T-cell (primary cell): ENCODE data around the gene SULT1C4. TPM values are rescaled to one million over a fixed set of nuclear protein-coding genes. Genes with fewer than 3 reads are reported as not detected.

Experiments used
- ATAC-seq, 4 experiments: fragments of 200-7000 bp in 3 of 4; fragments of 150-1000 bp in 1 of 4; cut with Tn5 transposase; replicated peaks in 1 of 4; 1 replicate in 3 of 4; 2 replicates in 1 of 4; pipeline ENCODE4 v1.10.0; 2021; ENCODE audit warnings: moderate library complexity in 3 of 4, mild to moderate bottlenecking in 2 of 4, moderate number of reproducible peaks in 1 of 4
- CTCF ChIA-PET, 2 donors: fragments of 300-600 bp; sonication (Branson Sonifier 250); formaldehyde crosslinking; loops; one replicate each; lab custom pipeline; 2022; ENCODE audit warnings: antibody characterized with exemption in 2 of 2; lab: Charles Lee
- POLR2A ChIA-PET, 2 donors: fragments of 300-600 bp; sonication (Branson Sonifier 250); formaldehyde crosslinking; loops; one replicate each; lab custom pipeline; 2022; ENCODE audit warnings: antibody characterized with exemption in 2 of 2; lab: Charles Lee
- DNase-seq, 35 experiments: peaks; one replicate each; pipeline versions ENCODE4 v3.0.0 to v3.0.0-alpha.2; 2013 to 2023
- H3K27ac ChIP-seq: one replicate; pipeline ENCODE4 v1.5.1; 2013; ENCODE audit warnings: low read length
- H3K27me3 ChIP-seq, 2 experiments: replicated peaks in 1 of 2; 1 replicate in 1 of 2; 2 replicates in 1 of 2; pipeline versions ENCODE4 v1.6.1 to v1.7.0; 2013; ENCODE audit warnings: low read length in 1 of 2, mixed read lengths in 1 of 2; ENCODE audit not compliant: control insufficient read depth in 2 of 2, insufficient read depth in 2 of 2; ENCODE audit errors: extremely low read depth in 1 of 2
- H3K36me3 ChIP-seq, 2 donors: 1 replicate in 1 of 2; 2 replicates in 1 of 2; pipeline versions ENCODE4 v1.6.1 to v1.7.0; 2013; ENCODE audit warnings: low read length in 1 of 2; ENCODE audit not compliant: control insufficient read depth in 2 of 2, insufficient read depth in 1 of 2; ENCODE audit errors: extremely low read depth in 1 of 2
- H3K4me1 ChIP-seq, 2 experiments: 1 replicate in 1 of 2; 2 replicates in 1 of 2; pipeline versions ENCODE4 v1.6.1 to v1.7.0; 2013; ENCODE audit warnings: low read length in 2 of 2, mixed read lengths in 1 of 2; ENCODE audit not compliant: insufficient read depth in 2 of 2, control insufficient read depth in 1 of 2; ENCODE audit errors: extremely low read depth in 1 of 2
- H3K4me3 ChIP-seq, 2 donors: 1 replicate in 1 of 2; 2 replicates in 1 of 2; pipeline versions ENCODE4 v1.5.1 to v1.7.0; 2013; ENCODE audit warnings: mild to moderate bottlenecking in 2 of 2, low read length in 1 of 2, moderate library complexity in 1 of 2; ENCODE audit not compliant: control insufficient read depth in 1 of 2; ENCODE audit errors: extremely low read depth in 1 of 2
- H3K9me3 ChIP-seq: 2 replicates; pipeline ENCODE4 v1.7.0; 2013
- H3K27ac Mint-ChIP-seq, 2 donors: one replicate each; pipeline ENCODE4 v1.8.0; 2020 to 2021; ENCODE audit warnings: mild to moderate bottlenecking in 2 of 2, mixed read lengths in 2 of 2
- H3K27me3 Mint-ChIP-seq, 2 donors: one replicate each; pipeline ENCODE4 v1.8.0; 2021 to 2022; ENCODE audit warnings: mixed read lengths in 2 of 2
- H3K36me3 Mint-ChIP-seq: one replicate; pipeline ENCODE4 v1.8.0; 2021; ENCODE audit warnings: mixed read lengths
- H3K4me1 Mint-ChIP-seq, 3 donors: one replicate each; pipeline ENCODE4 v1.8.0; 2020 to 2022; ENCODE audit warnings: mixed read lengths in 3 of 3, mild to moderate bottlenecking in 1 of 3
- H3K4me3 Mint-ChIP-seq, 3 donors: one replicate each; pipeline ENCODE4 v1.8.0; 2020 to 2022; ENCODE audit warnings: mild to moderate bottlenecking in 3 of 3, mixed read lengths in 3 of 3, moderate library complexity in 3 of 3
- H3K9me3 Mint-ChIP-seq, 3 donors: one replicate each; pipeline ENCODE4 v1.8.0; 2020 to 2022; ENCODE audit warnings: mixed read lengths in 3 of 3
- WGBS: methylation state at CpG from one replicate; pipeline ENCODE4 v1.1.5; 2013; ENCODE audit warnings: missing lambda C conversion rate; ENCODE audit not compliant: insufficient coverage; 5-methylcytosine and 5-hydroxymethylcytosine counted together
- total RNA-seq, 35 experiments: library from RNA in 6 of 35; stranded (reverse) in 6 of 35; fragments of 120-200 nt in 1 of 35; gene quantifications; one replicate each; pipeline versions ENCODE4 v1.2.1 to v1.2.4 and lab custom pipeline; 2013 to 2026

SULT1C4 gene
- total RNA-seq, 5 donors from 2014 or later (not counting 1 experiment from before 2014, with no cell fraction given), result not detected

DNA sequence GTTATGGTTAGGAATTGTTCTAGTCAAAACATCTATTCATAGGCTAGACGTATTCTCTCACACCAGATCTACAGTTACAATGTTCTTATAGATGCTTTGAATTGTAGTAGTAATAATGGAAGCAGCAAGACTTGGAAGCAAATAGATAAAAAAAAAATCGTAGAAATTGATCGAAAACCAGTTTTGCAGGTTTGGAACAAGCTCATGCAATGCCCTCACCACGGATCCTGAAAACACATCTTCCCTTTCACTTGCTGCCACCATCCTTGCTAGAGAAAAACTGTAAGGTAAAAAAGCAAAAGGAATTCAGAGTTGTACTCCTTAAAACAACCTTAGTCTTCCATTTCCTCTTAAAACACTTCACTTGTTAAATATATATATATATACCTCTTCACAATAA, 4.4 kb downstream of the SULT1C4 start:
- WGBS, result no CpG with 5 or more reads among the region's 4 CpGs

DNA sequence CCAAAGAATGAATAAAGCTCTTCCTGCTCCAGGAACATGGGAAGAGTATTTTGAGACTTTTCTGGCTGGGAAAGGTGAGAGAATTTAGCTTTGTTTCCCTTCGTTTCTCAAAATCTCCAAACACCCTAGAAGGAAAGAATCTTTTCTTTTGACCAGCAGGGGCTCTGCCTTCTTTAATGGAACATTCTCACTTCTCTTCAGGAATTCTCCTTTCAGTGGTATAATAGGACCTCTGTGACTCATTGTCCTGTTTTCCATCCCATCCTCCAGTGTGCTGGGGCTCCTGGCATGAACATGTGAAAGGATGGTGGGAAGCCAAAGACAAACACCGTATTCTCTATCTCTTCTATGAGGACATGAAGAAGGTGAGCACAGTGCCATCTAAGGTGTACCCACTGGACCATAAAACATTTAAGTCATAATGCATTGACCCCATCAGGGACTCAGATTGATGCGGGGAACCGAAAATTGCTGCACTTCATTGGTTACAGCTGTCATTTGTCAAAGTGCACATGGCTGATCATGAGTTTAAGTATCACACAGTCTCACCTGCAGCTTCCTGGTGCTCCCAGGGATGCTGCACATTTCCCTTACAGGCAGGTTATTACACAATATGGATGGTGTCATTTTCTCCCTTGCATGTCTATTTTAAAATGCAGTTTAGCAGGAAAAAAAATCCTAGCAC, 5.5 kb downstream of the SULT1C4 start:
- DNase-seq (no peak), ATAC-seq (no peak)
- Histone ChIP-seq H3K4me3 (no peak overlapping the region), H3K27me3 (no peaks in the 10 kb centered on the region), H3K27ac (no peak overlapping the region), H3K4me1 (no peaks in the 10 kb centered on the region), H3K9me3 (no peaks in the 10 kb centered on the region), H3K36me3 (no peaks in the 10 kb centered on the region)
- H3K9me3 Mint-ChIP-seq, result no peaks in the 10 kb centered on the region
- H3K27me3 Mint-ChIP-seq, result peaks cover 0 to 13% of the 10 kb centered on the region in 2 donors
- H3K27ac Mint-ChIP-seq, result no peak overlapping the region
- WGBS, result 92% methylated on average over 2 of the region's 4 CpGs
- ChIA-PET POLR2A (no interaction called here), CTCF (no interaction called here)
- H3K36me3 Mint-ChIP-seq, result no peaks in the 10 kb centered on the region
- H3K4me3 Mint-ChIP-seq, result no peak overlapping the region
- peaks cover 1 to 3% (median 2%) of the 10 kb centered on the region in 3 donors for H3K4me1 Mint-ChIP-seq

More for the DNA sequence above, 4.4 kb downstream of the SULT1C4 start:
- H3K36me3 ChIP-seq, result no peaks in the 10 kb centered on the region
- peaks cover 0 to 11% of the 10 kb centered on the region in 2 donors for H3K27me3 Mint-ChIP-seq
- no peak overlapping the region for H3K27ac Mint-ChIP-seq
- H3K27me3 ChIP-seq, result no peaks in the 10 kb centered on the region
- no peaks in the 10 kb centered on the region for H3K9me3 Mint-ChIP-seq
- H3K27ac ChIP-seq, result no peak overlapping the region
- no peak overlapping the region for H3K4me3 ChIP-seq
- H3K4me3 Mint-ChIP-seq, result no peak overlapping the region
- DNase-seq (no peak), ATAC-seq (no peak)
- ChIA-PET CTCF (no interaction called here), POLR2A (no interaction called here)
- no peaks in the 10 kb centered on the region for H3K4me1 ChIP-seq
- no peaks in the 10 kb centered on the region for H3K9me3 ChIP-seq
- peaks cover 1 to 6% (median 3%) of the 10 kb centered on the region in 3 donors for H3K4me1 Mint-ChIP-seq
- no peaks in the 10 kb centered on the region for H3K36me3 Mint-ChIP-seq

DNA sequence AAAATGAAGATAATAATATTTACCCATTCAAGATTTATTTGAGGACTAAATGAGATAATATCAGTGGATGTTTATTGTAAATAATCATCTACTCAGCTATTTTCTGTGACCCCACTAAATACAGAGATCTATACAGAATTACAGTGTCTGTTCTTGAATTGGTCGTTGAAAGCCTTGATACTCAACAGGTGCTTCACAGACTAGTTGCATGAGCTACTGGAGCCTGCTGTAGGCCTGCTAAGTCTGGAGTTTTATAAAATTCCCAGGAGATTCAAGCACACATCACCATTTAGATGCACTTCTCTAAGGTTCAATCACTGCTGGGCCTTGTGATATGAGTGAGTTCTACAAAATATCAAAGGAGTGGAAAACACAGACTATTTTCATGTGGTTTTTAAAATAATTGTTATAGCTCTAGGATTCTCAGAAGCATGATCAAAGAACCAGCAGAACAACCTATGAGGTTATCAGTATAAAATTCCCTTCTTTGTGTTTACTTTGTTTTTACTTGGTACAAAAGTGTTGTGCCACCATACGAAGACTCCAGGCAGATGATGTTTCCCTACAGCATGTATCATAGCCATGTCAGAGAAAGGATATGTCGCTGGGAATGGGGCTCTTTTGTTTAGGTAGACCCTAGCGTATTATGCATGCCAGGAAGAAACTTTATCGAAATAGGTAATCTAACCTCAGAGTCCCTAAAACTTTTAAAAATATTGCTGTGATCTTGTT, 7.1 kb downstream of the SULT1C4 start:
- Mint-ChIP-seq H3K9me3 (no peaks in the 10 kb centered on the region), H3K4me1 (peaks cover 0 to 3% (median 1%) of the 10 kb centered on the region in 3 donors), H3K4me3 (no peak overlapping the region), H3K27ac (no peak overlapping the region), H3K27me3 (peaks cover 3 to 19% of the 10 kb centered on the region in 2 donors), H3K36me3 (no peaks in the 10 kb centered on the region)
- H3K27me3 ChIP-seq, result peaks cover 0 to 4% of the 10 kb centered on the region in 2 experiments
- no peak overlapping the region for H3K27ac ChIP-seq
- no peak for ATAC-seq
- ChIA-PET CTCF (interaction anchor here in 1 of 2 donors (0.7 kb wide), 1 partner anchor 783 kb away, joined by 3 read pairs; no protein-coding TSS in a partner anchor), POLR2A (no interaction called here)
- WGBS, result 90% methylated on average over 2 of the region's 5 CpGs
- H3K4me3 ChIP-seq, result no peak overlapping the region
- no peaks in the 10 kb centered on the region for H3K4me1 ChIP-seq
- no peak for DNase-seq
- no peaks in the 10 kb centered on the region for H3K9me3 ChIP-seq
- H3K36me3 ChIP-seq, result no peaks in the 10 kb centered on the region

DNA sequence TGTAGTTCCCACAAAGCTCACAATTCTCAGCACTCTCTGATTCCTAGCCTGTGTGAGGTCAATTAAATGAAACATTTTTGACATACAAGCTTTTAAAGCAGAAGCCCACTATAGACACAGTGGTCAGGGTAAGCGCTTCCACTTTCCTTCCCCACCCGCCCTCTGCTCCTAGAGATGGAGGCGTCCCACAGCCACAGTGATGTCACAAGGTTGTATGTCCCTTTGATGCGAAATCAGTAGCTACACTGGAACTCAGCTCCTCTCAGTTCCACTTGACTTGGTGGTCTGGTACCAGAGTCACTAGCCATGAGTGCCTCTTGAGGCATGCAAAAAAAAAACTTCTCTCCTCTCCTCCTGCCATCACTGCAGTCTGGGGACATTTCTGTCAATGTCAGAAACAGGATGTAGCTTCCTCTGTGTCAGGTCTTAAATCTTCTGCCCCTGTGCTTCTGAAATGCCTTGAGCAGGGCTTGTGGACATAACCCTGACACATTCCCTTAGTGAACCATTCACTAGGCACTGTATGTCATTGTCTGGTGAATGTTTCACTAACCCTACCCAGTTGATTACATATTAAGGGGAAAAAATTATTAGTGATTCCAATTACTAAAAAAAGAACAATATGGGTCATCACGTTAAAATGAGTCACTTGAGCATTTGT, 7.8 kb downstream of the SULT1C4 start:
- ATAC-seq (no peak), DNase-seq (no peak)
- no peaks in the 10 kb centered on the region for H3K9me3 Mint-ChIP-seq
- POLR2A ChIA-PET, result no interaction called here
- no peaks in the 10 kb centered on the region for H3K36me3 Mint-ChIP-seq
- Histone ChIP-seq H3K27ac (no peak overlapping the region), H3K9me3 (no peaks in the 10 kb centered on the region), H3K36me3 (no peaks in the 10 kb centered on the region), H3K4me1 (no peaks in the 10 kb centered on the region), H3K4me3 (no peak overlapping the region), H3K27me3 (peaks cover 0 to 4% of the 10 kb centered on the region in 2 experiments)
- CTCF ChIA-PET, result interaction anchor here in 1 of 2 donors (0.7 kb wide), 1 partner anchor 784 kb away, joined by 3 read pairs; no protein-coding TSS in a partner anchor
- H3K27ac Mint-ChIP-seq, result no peak overlapping the region
- peaks cover 4 to 19% of the 10 kb centered on the region in 2 donors for H3K27me3 Mint-ChIP-seq
- H3K4me1 Mint-ChIP-seq, result peaks cover 0 to 3% (median 1%) of the 10 kb centered on the region in 3 donors
- WGBS, result 89% methylated on average over 4 of the region's 5 CpGs
- H3K4me3 Mint-ChIP-seq, result no peak overlapping the region

DNA sequence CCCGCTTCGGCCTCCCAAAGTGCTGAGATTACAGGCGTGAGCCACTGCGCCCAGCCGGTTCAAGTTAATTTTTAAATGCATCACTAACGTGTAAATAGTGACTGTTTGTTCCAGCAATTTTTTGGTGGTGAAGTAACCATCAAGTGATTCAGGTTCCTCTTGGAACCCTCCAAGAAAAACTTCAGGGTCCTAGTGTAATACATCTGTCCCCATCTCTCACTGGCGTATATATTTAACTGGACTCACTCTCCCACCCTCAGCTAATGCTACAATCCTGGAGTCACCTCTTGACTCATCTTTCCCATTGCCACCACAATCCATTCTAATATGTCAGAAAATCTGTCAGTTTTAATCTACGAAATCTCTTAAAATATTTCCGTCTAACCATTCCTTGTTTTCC, 10.3 kb downstream of the SULT1C4 start:
- Histone ChIP-seq H3K27ac (no peak overlapping the region), H3K4me1 (no peaks in the 10 kb centered on the region), H3K4me3 (no peak overlapping the region), H3K9me3 (no peaks in the 10 kb centered on the region), H3K27me3 (peaks cover 0 to 4% of the 10 kb centered on the region in 2 experiments), H3K36me3 (no peaks in the 10 kb centered on the region)
- H3K27ac Mint-ChIP-seq, result no peak overlapping the region
- peaks cover 3% of the 10 kb centered on the region for H3K36me3 Mint-ChIP-seq
- WGBS, result 84% methylated on average over 5 of the region's 9 CpGs
- no peak for ATAC-seq
- DNase-seq, result no peak
- H3K4me3 Mint-ChIP-seq, result no peak overlapping the region
- H3K9me3 Mint-ChIP-seq, result peaks cover 12 to 15% (median 14%) of the 10 kb centered on the region in 3 donors
- ChIA-PET CTCF (no interaction called here), POLR2A (no interaction called here)
- peaks cover 0 to 3% (median 1%) of the 10 kb centered on the region in 3 donors for H3K4me1 Mint-ChIP-seq
- H3K27me3 Mint-ChIP-seq, result peaks cover 4 to 17% of the 10 kb centered on the region in 2 donors

DNA sequence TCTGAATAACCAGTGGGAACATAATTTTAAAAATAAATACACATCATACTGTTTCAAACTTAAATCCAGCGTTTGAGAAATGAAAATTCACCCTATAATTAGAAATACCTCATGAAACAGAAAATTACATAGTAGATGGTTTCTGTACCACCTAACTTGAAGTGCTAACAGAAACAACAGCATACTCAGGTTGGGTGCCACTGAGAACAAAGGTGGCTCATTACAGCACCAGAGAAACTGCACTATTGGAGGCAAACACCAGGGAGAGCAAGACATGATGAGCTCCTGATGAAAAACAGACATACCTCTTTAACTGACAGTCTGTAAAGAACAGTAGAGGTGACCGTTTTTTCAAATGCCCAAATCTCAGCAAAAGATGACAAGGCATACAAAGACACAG, 12.6 kb downstream of the SULT1C4 start:
- ChIA-PET POLR2A (no interaction called here), CTCF (no interaction called here)
- Histone ChIP-seq H3K4me3 (no peak overlapping the region), H3K36me3 (no peaks in the 10 kb centered on the region), H3K27me3 (peaks cover 0 to 4% of the 10 kb centered on the region in 2 experiments), H3K9me3 (no peaks in the 10 kb centered on the region), H3K27ac (no peak overlapping the region), H3K4me1 (no peaks in the 10 kb centered on the region)
- H3K36me3 Mint-ChIP-seq, result peaks cover 3% of the 10 kb centered on the region
- no CpG with 5 or more reads among the region's 2 CpGs for WGBS
- no peaks in the 10 kb centered on the region for H3K4me1 Mint-ChIP-seq
- no peak overlapping the region for H3K27ac Mint-ChIP-seq
- H3K27me3 Mint-ChIP-seq, result peaks cover 4 to 13% of the 10 kb centered on the region in 2 donors
- H3K4me3 Mint-ChIP-seq, result no peak overlapping the region
- peaks cover 16 to 21% (median 17%) of the 10 kb centered on the region in 3 donors for H3K9me3 Mint-ChIP-seq
- DNase-seq (no peak), ATAC-seq (no peak)
